ENCODE data around the gene AACS. TPM values are rescaled to one million over a fixed set of nuclear protein-coding genes. Genes with fewer than 3 reads are reported as not detected.

The AACS gene
- total RNA-seq, 2 experiments from 2014 or later: 10.8 to 11.7 TPM

- DNase-seq (no peak), ATAC-seq (ENCODE audit: poor library complexity) (no peak)
- no peaks in the 10 kb centered on the region for H3K4me1 ChIP-seq (ENCODE audit: insufficient read depth, low read length)
- H3K36me3 ChIP-seq (ENCODE audit: insufficient read depth, low read length): no peaks in the 10 kb centered on the region
- intact Hi-C loops (cut with DNase I, micrococcal nuclease): no loop called here
- H3K9me3 ChIP-seq (ENCODE audit: control insufficient read depth in 1 of 2, insufficient read depth in 1 of 2, low read length in 2 of 2): no peaks in the 10 kb centered on the region
- Mint-ChIP-seq H3K36me3 (ENCODE audit: low read depth) (peaks cover 3% of the 10 kb centered on the region), H3K4me3 (no peak overlapping the region), H3K27ac (no peak overlapping the region), H3K27me3 (no peaks in the 10 kb centered on the region), H3K9me3 (peaks cover 3% of the 10 kb centered on the region), H3K4me1 (ENCODE audit: low read depth) (no peaks in the 10 kb centered on the region)
- no peak overlapping the region for H3K27ac ChIP-seq (ENCODE audit: low read depth in 1 of 2, low read length in 2 of 2)
- TF ChIP-seq CTCF (IDR thresholded peaks at IDR 0.05): no peak
- no peak overlapping the region for H3K4me3 ChIP-seq (ENCODE audit: low read length)
- ChIA-PET POLR2A (no interaction called here), CTCF (no interaction called here)
- no peaks in the 10 kb centered on the region for H3K27me3 ChIP-seq (ENCODE audit: control insufficient read depth in 1 of 2, insufficient read depth in 2 of 2, low read length in 2 of 2)
These were observed 32.6 kb upstream of the AACS start for GRCh38 chr12:125032466-125033152.

GRCh38 chr12:125033288-125033687 is 31.9 kb upstream of the AACS start:
- Mint-ChIP-seq H3K27ac (no peak overlapping the region), H3K4me3 (no peak overlapping the region), H3K27me3 (no peaks in the 10 kb centered on the region), H3K4me1 (ENCODE audit: low read depth) (no peaks in the 10 kb centered on the region), H3K36me3 (ENCODE audit: low read depth) (no peaks in the 10 kb centered on the region), H3K9me3 (peaks cover 3% of the 10 kb centered on the region)
- H3K9me3 ChIP-seq (ENCODE audit: control insufficient read depth in 1 of 2, insufficient read depth in 1 of 2, low read length in 2 of 2): no peaks in the 10 kb centered on the region
- H3K4me1 ChIP-seq (ENCODE audit: insufficient read depth, low read length): no peaks in the 10 kb centered on the region
- DNase-seq: no peak
- intact Hi-C loops (cut with DNase I, micrococcal nuclease): no loop called here
- H3K27me3 ChIP-seq (ENCODE audit: control insufficient read depth in 1 of 2, insufficient read depth in 2 of 2, low read length in 2 of 2): no peaks in the 10 kb centered on the region
- no peak overlapping the region for H3K27ac ChIP-seq (ENCODE audit: low read depth in 1 of 2, low read length in 2 of 2)
- ChIA-PET CTCF (no interaction called here), POLR2A (no interaction called here)
- H3K36me3 ChIP-seq (ENCODE audit: insufficient read depth, low read length): no peaks in the 10 kb centered on the region
- TF ChIP-seq CTCF (IDR thresholded peaks at IDR 0.05): no peak
- H3K4me3 ChIP-seq (ENCODE audit: low read length): no peak overlapping the region
- no peak for ATAC-seq (ENCODE audit: poor library complexity)

- H3K27ac ChIP-seq (ENCODE audit: low read depth in 1 of 2, low read length in 2 of 2): no peak overlapping the region
- no peaks in the 10 kb centered on the region for H3K4me1 Mint-ChIP-seq (ENCODE audit: low read depth)
- no peaks in the 10 kb centered on the region for H3K4me1 ChIP-seq (ENCODE audit: insufficient read depth, low read length)
- POLR2A ChIA-PET: interaction anchor here (1.8 kb wide), 1 partner anchor 11 kb away, joined by 4 read pairs; no protein-coding TSS in a partner anchor
- H3K27ac Mint-ChIP-seq: no peak overlapping the region
- CTCF ChIA-PET: no interaction called here
- H3K36me3 ChIP-seq (ENCODE audit: insufficient read depth, low read length): no peaks in the 10 kb centered on the region
- ATAC-seq (ENCODE audit: poor library complexity) (no peak), DNase-seq (no peak)
- intact Hi-C loops (cut with DNase I, micrococcal nuclease): no loop called here
- H3K27me3 Mint-ChIP-seq: no peaks in the 10 kb centered on the region
- no peaks in the 10 kb centered on the region for H3K36me3 Mint-ChIP-seq (ENCODE audit: low read depth)
- H3K27me3 ChIP-seq (ENCODE audit: control insufficient read depth in 1 of 2, insufficient read depth in 2 of 2, low read length in 2 of 2): no peaks in the 10 kb centered on the region
- H3K9me3 ChIP-seq (ENCODE audit: control insufficient read depth in 1 of 2, insufficient read depth in 1 of 2, low read length in 2 of 2): no peaks in the 10 kb centered on the region
- no peak overlapping the region for H3K4me3 ChIP-seq (ENCODE audit: low read length)
- peaks cover 3% of the 10 kb centered on the region for H3K9me3 Mint-ChIP-seq
- TF ChIP-seq CTCF (IDR thresholded peaks at IDR 0.05): no peak
- H3K4me3 Mint-ChIP-seq: no peak overlapping the region
These were observed 26.1 kb upstream of the AACS start for GRCh38 chr12:125038976-125039625.
